Mucosa of gallbladder (tissue), 1 donor: ENCODE data around the gene ARHGAP25. TPM values are rescaled to one million over a fixed set of nuclear protein-coding genes. Genes with fewer than 3 reads are reported as not detected.
A peak's percentile ranks its signal among the peaks of the same experiment; 100 is the strongest.
"Not testable (repeated sequence)": the region's sequence is repeated elsewhere in the genome, so short reads cannot be mapped to it uniquely, and the experiment has no call there.

ENCODE experiments used
- DNase-seq: peaks from one replicate; pipeline ENCODE4 v3.0.0-alpha.2; 2020; ENCODE audit warnings: low spot score
- total RNA-seq: library from RNA; stranded (reverse); gene quantifications from one replicate; pipeline ENCODE4 v1.2.1, GENCODE V29; 2021
- donor health status: DM: no; HTN: no; CAD: no.

The ARHGAP25 gene
- total RNA-seq, 1 donor from 2014 or later: 12.6 TPM

GRCh38 chr2:68796295-68796905 is 61.8 kb downstream of the ARHGAP25 start:
- DNase-seq: no peak

- DNase-seq: no peak
Observed at GRCh38 chr2:68798569-68798968, 64.0 kb downstream of the ARHGAP25 start.

- no peak for DNase-seq
Observed at GRCh38 chr2:68799140-68800026, 64.8 kb downstream of the ARHGAP25 start.

GRCh38 chr2:68800027-68800401 is 65.4 kb downstream of the ARHGAP25 start:
- DNase-seq: no peak

GRCh38 chr2:68800517-68800916 is 65.9 kb downstream of the ARHGAP25 start:
- no peak for DNase-seq

GRCh38 chr2:68802161-68802560 is 67.5 kb downstream of the ARHGAP25 start:
- not testable (repeated sequence) for DNase-seq

GRCh38 chr2:68805025-68805424 is 70.4 kb downstream of the ARHGAP25 start:
- no peak for DNase-seq

GRCh38 chr2:68806511-68807109 is 72.0 kb downstream of the ARHGAP25 start:
- no peak for DNase-seq

GRCh38 chr2:68807821-68808266 is 73.2 kb downstream of the ARHGAP25 start:
- DNase-seq: no peak

- no peak for DNase-seq
Observed at GRCh38 chr2:68809324-68810240, 75.0 kb downstream of the ARHGAP25 start.

- no peak for DNase-seq
Observed at GRCh38 chr2:68811364-68811763, 76.8 kb downstream of the ARHGAP25 start.

GRCh38 chr2:68812251-68812650 is 77.6 kb downstream of the ARHGAP25 start:
- no peak for DNase-seq

- DNase-seq: no peak
Observed at GRCh38 chr2:68813596-68813995, 79.0 kb downstream of the ARHGAP25 start.

- DNase-seq: no peak
Observed at GRCh38 chr2:68817306-68817705, 82.7 kb downstream of the ARHGAP25 start.

GRCh38 chr2:68819556-68819955 is 84.9 kb downstream of the ARHGAP25 start:
- no peak for DNase-seq

- DNase-seq: no peak
Observed at GRCh38 chr2:68822207-68822872, 87.7 kb downstream of the ARHGAP25 start.

- DNase-seq: no peak
Observed at GRCh38 chr2:68824831-68825230, 90.2 kb downstream of the ARHGAP25 start.

- DNase-seq: no peak
Observed at GRCh38 chr2:68825866-68826265, 91.3 kb downstream of the ARHGAP25 start.

- no peak for DNase-seq
Observed at GRCh38 chr2:68827666-68828065, 93.1 kb downstream of the ARHGAP25 start.

GRCh38 chr2:68828887-68829708 is 94.5 kb downstream of the ARHGAP25 start:
- DNase-seq: peak; percentile 97
